MM.1S (cell line): Measurements from ENCODE around the gene POLR2F.

Source experiments
- DNase-seq: peaks from one replicate; pipeline ENCODE4 v3.0.0-alpha.2; 2015
- H2AFZ ChIP-seq: fragments of 300-600 bp; sonication (generic); 2 replicates; pipeline ENCODE4 v1.6.0; 2016; ENCODE audit warnings: antibody characterized with exemption, low read length
- H3F3A ChIP-seq: fragments of 300-600 bp; sonication (generic); 2 replicates; pipeline ENCODE4 v1.6.1; 2016; ENCODE audit warnings: mild to moderate bottlenecking, antibody characterized with exemption, low read length, moderate library complexity, mixed read lengths; ENCODE audit not compliant: insufficient read depth
- H3K27ac ChIP-seq: fragments of 300-600 bp; sonication (generic); 2 replicates; pipeline ENCODE4 v1.5.1; 2016; ENCODE audit warnings: mild to moderate bottlenecking, low read length
- H3K27me3 ChIP-seq: fragments of 300-600 bp; sonication (generic); replicated peaks from 2 replicates; pipeline ENCODE4 v1.6.0; 2016; ENCODE audit warnings: low read length; ENCODE audit not compliant: insufficient read depth
- H3K36me3 ChIP-seq: fragments of 300-600 bp; sonication (generic); replicated peaks from 2 replicates; pipeline ENCODE4 v1.6.1; 2016; ENCODE audit warnings: mild to moderate bottlenecking, low read length, mixed read lengths; ENCODE audit not compliant: insufficient read depth
- H3K4me1 ChIP-seq: fragments of 300-600 bp; sonication (generic); 2 replicates; pipeline ENCODE4 v1.6.1; 2016; ENCODE audit warnings: low read length, mixed read lengths
- H3K4me2 ChIP-seq: fragments of 300-600 bp; sonication (generic); 2 replicates; pipeline ENCODE4 v1.6.0; 2016; ENCODE audit warnings: low read depth, low read length
- H3K4me3 ChIP-seq: fragments of 300-600 bp; sonication (generic); 2 replicates; pipeline ENCODE4 v1.5.1; 2016; ENCODE audit warnings: low read length, mixed read lengths
- H3K79me2 ChIP-seq: fragments of 300-600 bp; sonication (generic); 2 replicates; pipeline ENCODE4 v1.6.1; 2016; ENCODE audit warnings: mixed run types, low read length, mixed read lengths
- H3K9ac ChIP-seq: fragments of 300-600 bp; sonication (generic); 2 replicates; pipeline ENCODE4 v1.6.1; 2016; ENCODE audit warnings: low read length, mixed read lengths
- H3K9me2 ChIP-seq: fragments of 300-600 bp; sonication (generic); replicated peaks from 2 replicates; pipeline ENCODE4 v1.6.1; 2016; ENCODE audit warnings: mild to moderate bottlenecking, low read length, mixed read lengths; ENCODE audit not compliant: insufficient read depth
- H3K9me3 ChIP-seq: fragments of 300-600 bp; sonication (generic); replicated peaks from 2 replicates; pipeline ENCODE4 v1.6.1; 2016; ENCODE audit warnings: mild to moderate bottlenecking, low read length, mixed read lengths; ENCODE audit not compliant: insufficient read depth
- H4K20me1 ChIP-seq: fragments of 300-600 bp; sonication (generic); 2 replicates; pipeline ENCODE4 v1.6.1; 2016; ENCODE audit warnings: mild to moderate bottlenecking, low read length, moderate library complexity, mixed read lengths; ENCODE audit not compliant: insufficient read depth
- CTCF ChIP-seq: fragments of 300-600 bp; sonication (generic); IDR thresholded peaks from 2 replicates; pipeline ENCODE4 v1.5.1; 2016; ENCODE audit warnings: antibody characterized with exemption, low read length, mixed read lengths
- EZH2 ChIP-seq: fragments of 300-600 bp; sonication (generic); optimal IDR thresholded peaks from 2 replicates; pipeline ENCODE3; 2017; ENCODE audit warnings: low read depth, mild to moderate bottlenecking, antibody characterized with exemption, low read length, mixed read lengths
- EZH2phosphoT487 ChIP-seq: fragments of 300-600 bp; sonication (generic); IDR thresholded peaks from 2 replicates; pipeline ENCODE4 v1.6.1; 2018; ENCODE audit warnings: antibody characterized with exemption, low read length

Gene POLR2F

GRCh38 chr22:37920126-37920525 is 33.4 kb upstream of the POLR2F start:
- Histone ChIP-seq H3K9ac (no peak overlapping the region), H3K36me3 (no peaks in the 10 kb centered on the region), H3K4me2 (no peak overlapping the region), H3K4me1 (no peaks in the 10 kb centered on the region), H2AFZ (no peak overlapping the region), H3K27me3 (no peaks in the 10 kb centered on the region), H4K20me1 (no peaks in the 10 kb centered on the region), H3K4me3 (no peak overlapping the region), H3K27ac (no peak overlapping the region), H3K9me2 (no peaks in the 10 kb centered on the region), H3F3A (no peaks in the 10 kb centered on the region), H3K79me2 (no peaks in the 10 kb centered on the region), H3K9me3 (no peaks in the 10 kb centered on the region)
- TF ChIP-seq EZH2phosphoT487 (no peak), CTCF (no peak), EZH2 (no peak)
- no peak for DNase-seq

DNA sequence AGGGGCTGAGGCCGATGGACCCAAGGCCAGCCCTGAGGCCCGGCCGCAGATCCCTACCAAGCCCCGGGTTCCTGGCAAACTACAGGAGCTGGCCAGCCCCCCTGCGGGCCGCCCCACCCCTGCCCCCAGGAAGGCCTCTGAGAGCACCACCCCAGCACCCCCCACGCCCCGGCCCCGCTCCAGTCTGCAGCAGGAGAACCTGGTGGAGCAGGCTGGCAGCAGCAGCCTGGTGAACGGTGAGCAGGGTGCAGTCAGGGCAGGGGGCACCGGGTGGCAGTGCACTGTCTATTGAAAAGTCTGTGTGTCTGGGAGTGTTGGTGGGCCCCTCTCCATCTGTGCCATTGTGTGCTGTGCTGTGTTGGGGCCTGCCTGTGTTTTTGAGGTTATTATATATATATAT is 31.3 kb upstream of the POLR2F start:
- no peak overlapping the region for H3K4me3 ChIP-seq
- H3K9me2 ChIP-seq, result no peaks in the 10 kb centered on the region
- no peaks in the 10 kb centered on the region for H3K36me3 ChIP-seq
- no peak overlapping the region for H3K4me2 ChIP-seq
- H3K27me3 ChIP-seq, result no peaks in the 10 kb centered on the region
- no peaks in the 10 kb centered on the region for H4K20me1 ChIP-seq
- DNase-seq, result no peak
- no peaks in the 10 kb centered on the region for H3K79me2 ChIP-seq
- H3K27ac ChIP-seq, result no peak overlapping the region
- no peaks in the 10 kb centered on the region for H3F3A ChIP-seq
- H3K9me3 ChIP-seq, result no peaks in the 10 kb centered on the region
- H3K9ac ChIP-seq, result no peak overlapping the region
- H3K4me1 ChIP-seq, result no peaks in the 10 kb centered on the region
- TF ChIP-seq EZH2phosphoT487, result no peak
- TF ChIP-seq CTCF, result no peak
- TF ChIP-seq EZH2, result no peak
- H2AFZ ChIP-seq, result no peak overlapping the region

DNA sequence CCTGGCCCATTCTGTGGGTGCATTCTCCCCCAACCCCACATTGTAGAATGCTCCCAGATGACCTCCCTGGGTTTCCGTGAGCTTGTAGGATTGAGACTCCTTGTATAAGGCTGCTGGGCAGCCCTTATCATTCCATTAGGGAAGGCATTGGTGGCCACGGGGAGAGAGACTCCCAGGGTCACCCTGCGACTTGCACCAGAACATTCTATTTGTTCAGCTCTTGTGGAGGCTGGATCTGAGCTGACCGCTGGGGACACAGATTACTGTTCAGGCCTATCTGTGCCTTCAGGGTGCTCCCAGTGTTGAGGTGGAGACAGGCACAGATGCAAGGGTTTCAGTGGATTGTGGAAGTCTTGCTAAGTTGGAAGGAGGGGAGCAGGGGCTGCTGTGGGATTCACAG is 29.6 kb upstream of the POLR2F start:
- Histone ChIP-seq H2AFZ (no peak overlapping the region), H3K27me3 (no peaks in the 10 kb centered on the region), H3K9me3 (no peaks in the 10 kb centered on the region), H3K27ac (no peak overlapping the region), H3F3A (no peaks in the 10 kb centered on the region), H3K36me3 (no peaks in the 10 kb centered on the region), H3K79me2 (no peaks in the 10 kb centered on the region), H3K4me3 (no peak overlapping the region), H3K4me1 (no peaks in the 10 kb centered on the region), H3K9me2 (no peaks in the 10 kb centered on the region), H4K20me1 (no peaks in the 10 kb centered on the region), H3K9ac (no peak overlapping the region), H3K4me2 (no peak overlapping the region)
- DNase-seq, result no peak
- TF ChIP-seq EZH2 (no peak), EZH2phosphoT487 (no peak), CTCF (no peak)
